Hepatocyte (in vitro differentiated cells): ENCODE data around the gene SLC66A1. TPM values are rescaled to one million over a fixed set of nuclear protein-coding genes. Genes with fewer than 3 reads are reported as not detected.
A peak's percentile ranks its signal among the peaks of the same experiment; 100 is the strongest.
"Not testable (repeated sequence)": the region's sequence is repeated elsewhere in the genome, so short reads cannot be mapped to it uniquely, and the experiment has no call there.

Experiments
- DNase-seq: peaks from one replicate; pipeline ENCODE4 v3.0.0-alpha.2; 2016; ENCODE audit warnings: low spot score
- H2AFZ ChIP-seq: fragments of 200-600 bp; sonication (generic); 2 replicates; pipeline ENCODE4 v1.6.0; 2016; ENCODE audit warnings: antibody characterized with exemption, mild to moderate bottlenecking
- H3K27ac ChIP-seq: fragments of 200-600 bp; sonication (generic); 2 replicates; pipeline ENCODE4 v1.5.1; 2016; ENCODE audit warnings: mild to moderate bottlenecking
- H3K27me3 ChIP-seq: fragments of 200-600 bp; sonication (generic); 2 replicates; pipeline ENCODE4 v1.6.1; 2016
- H3K36me3 ChIP-seq: fragments of 200-600 bp; sonication (generic); replicated peaks from 2 replicates; pipeline ENCODE4 v1.5.1; 2016; ENCODE audit warnings: low read depth; ENCODE audit not compliant: insufficient read depth
- H3K4me1 ChIP-seq: fragments of 200-600 bp; sonication (generic); 2 replicates; pipeline ENCODE4 v1.5.1; 2016; ENCODE audit warnings: mild to moderate bottlenecking, moderate library complexity; ENCODE audit not compliant: insufficient read depth
- H3K4me2 ChIP-seq: fragments of 200-600 bp; sonication (generic); 2 replicates; pipeline ENCODE4 v1.6.0; 2016
- H3K4me3 ChIP-seq: fragments of 200-600 bp; sonication (generic); 2 replicates; pipeline ENCODE4 v1.5.1; 2016; ENCODE audit warnings: mild to moderate bottlenecking
- H3K79me2 ChIP-seq: fragments of 200-600 bp; sonication (generic); 2 replicates; pipeline ENCODE4 v1.6.0; 2017; ENCODE audit warnings: mild to moderate bottlenecking
- H3K9me2 ChIP-seq: fragments of 200-600 bp; sonication (generic); replicated peaks from 2 replicates; pipeline ENCODE4 v1.6.0; 2017; ENCODE audit warnings: mild to moderate bottlenecking; ENCODE audit not compliant: insufficient read depth
- H3K9me3 ChIP-seq: fragments of 200-600 bp; sonication (generic); 2 replicates; pipeline ENCODE4 v1.5.1; 2016; ENCODE audit warnings: low read depth, mild to moderate bottlenecking
- H4K20me1 ChIP-seq: fragments of 200-600 bp; sonication (generic); 2 replicates; pipeline ENCODE4 v1.6.0; 2016; ENCODE audit warnings: mild to moderate bottlenecking; ENCODE audit not compliant: insufficient read depth, poor library complexity, severe bottlenecking
- CTCF ChIP-seq: fragments of 200-600 bp; sonication (generic); IDR thresholded peaks from 2 replicates; pipeline ENCODE4 v1.5.1; 2016; ENCODE audit warnings: antibody characterized with exemption, mild to moderate bottlenecking; ENCODE audit not compliant: poor library complexity
- EZH2 ChIP-seq: fragments of 200-600 bp; sonication (generic); IDR thresholded peaks from 2 replicates; pipeline ENCODE4 v1.6.1; 2016; ENCODE audit warnings: antibody characterized with exemption, mild to moderate bottlenecking, borderline replicate concordance
- EZH2phosphoT487 ChIP-seq: fragments of 200-600 bp; sonication (generic); IDR thresholded peaks from one replicate; pipeline ENCODE4 v1.6.1; 2018; ENCODE audit warnings: antibody characterized with exemption, mild to moderate bottlenecking, low read depth, moderate library complexity; ENCODE audit not compliant: unreplicated experiment, severe bottlenecking
- WGBS: methylation state at CpG from one replicate; pipeline ENCODE4 v1.1.6; 2016; ENCODE audit warnings: low lambda C conversion rate; ENCODE audit errors: missing lambda C conversion rate; 5-methylcytosine and 5-hydroxymethylcytosine counted together
- polyA plus RNA-seq: library from polyadenylated mRNA; unstranded; fragments of >200 nt; fragmentation: Nextera tagmentation; extraction: Ambion mirVana; gene quantifications from 2 replicates; pipeline ENCODE4 v1.2.1, GENCODE V29; 2016
- total RNA-seq: library from RNA; depleted of rRNA; stranded (reverse); fragments of >200 nt; gene quantifications from 2 replicates; pipeline ENCODE4 v1.2.3, GENCODE V29; 2014

SLC66A1 gene
- total and polyA plus RNA-seq, 2 experiments from 2014 or later, result 28.2 to 39.6 TPM

- Histone ChIP-seq H3K4me3 (no peak overlapping the region), H3K27ac (no peak overlapping the region), H4K20me1 (no peaks in the 10 kb centered on the region), H3K4me2 (no peak overlapping the region), H3K79me2 (no peaks in the 10 kb centered on the region), H2AFZ (no peak overlapping the region), H3K4me1 (no peaks in the 10 kb centered on the region), H3K27me3 (no peaks in the 10 kb centered on the region), H3K36me3 (no peaks in the 10 kb centered on the region), H3K9me2 (no peaks in the 10 kb centered on the region), H3K9me3 (no peaks in the 10 kb centered on the region)
- DNase-seq, result no peak
- TF ChIP-seq CTCF, result no peak
- WGBS, result 96% methylated on average over 9 of the region's 9 CpGs
These were observed 28.2 kb upstream of the SLC66A1 start for GRCh38 chr1:19283891-19284290.

GRCh38 chr1:19284881-19285280 lies 27.2 kb upstream of the SLC66A1 start:
- no peaks in the 10 kb centered on the region for H3K36me3 ChIP-seq
- H3K9me2 ChIP-seq, result no peaks in the 10 kb centered on the region
- no peak for DNase-seq
- H3K27ac ChIP-seq, result peak overlapping the region; percentile 31
- no peaks in the 10 kb centered on the region for H3K79me2 ChIP-seq
- no peaks in the 10 kb centered on the region for H3K4me1 ChIP-seq
- no peak overlapping the region for H2AFZ ChIP-seq
- H3K27me3 ChIP-seq, result no peaks in the 10 kb centered on the region
- WGBS, result 89% methylated on average over 8 of the region's 8 CpGs
- no peak overlapping the region for H3K4me2 ChIP-seq
- H3K4me3 ChIP-seq, result no peak overlapping the region
- no peaks in the 10 kb centered on the region for H3K9me3 ChIP-seq
- no peaks in the 10 kb centered on the region for H4K20me1 ChIP-seq
- TF ChIP-seq CTCF, result no peak
- no peak for TF ChIP-seq EZH2phosphoT487
- no peak for TF ChIP-seq EZH2

DNA sequence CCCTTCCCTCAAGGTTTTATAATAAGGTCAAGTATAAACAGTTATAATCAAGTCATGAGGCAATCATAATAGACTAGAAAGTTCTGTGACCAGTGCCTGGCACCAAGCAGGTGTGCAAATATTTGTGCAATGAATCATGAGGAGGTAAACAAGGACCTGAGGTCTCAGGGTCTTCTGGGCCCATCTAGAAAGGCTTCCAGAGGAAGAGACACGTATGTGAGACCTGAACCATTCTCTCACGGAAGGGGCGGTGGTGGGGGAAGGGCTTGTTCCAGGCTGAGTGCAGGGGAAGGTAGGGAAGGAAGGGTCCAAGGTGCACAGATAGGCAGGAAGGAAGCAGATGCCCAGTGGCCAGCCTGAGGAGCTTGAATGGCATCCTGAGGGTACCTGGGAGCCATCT lies 26.8 kb upstream of the SLC66A1 start:
- H3K27ac ChIP-seq, result peak overlapping the region; percentile 31
- not testable (repeated sequence) for H3K4me3 ChIP-seq

GRCh38 chr1:19285807-19286206 lies 26.3 kb upstream of the SLC66A1 start:
- whole genome bisulfite sequencing, result 90% methylated on average over 3 of the region's 3 CpGs
- not testable (repeated sequence) for H3K4me3 ChIP-seq, H3K27me3 ChIP-seq, H3K27ac ChIP-seq, H4K20me1 ChIP-seq, H2AFZ ChIP-seq, DNase-seq, H3K4me2 ChIP-seq, H3K79me2 ChIP-seq, H3K9me2 ChIP-seq, H3K36me3 ChIP-seq, H3K9me3 ChIP-seq, H3K4me1 ChIP-seq

More for the DNA sequence above, 26.8 kb upstream of the SLC66A1 start:
- not testable (repeated sequence) for H3K9me3 ChIP-seq, H3K79me2 ChIP-seq, H3K4me2 ChIP-seq, H3K36me3 ChIP-seq, H4K20me1 ChIP-seq, H3K4me1 ChIP-seq, DNase-seq, H2AFZ ChIP-seq, H3K27me3 ChIP-seq, H3K9me2 ChIP-seq
- 69% methylated on average over 2 of the region's 3 CpGs for WGBS
